SK-N-SH treated with all-trans-retinoic acid at 6 μM for 48 hours (cell line): ENCODE measurements around the gene ASS1.

Experiments
- ARNTL ChIP-seq: fragments of 450-650 bp; formaldehyde crosslinking; IDR thresholded peaks from 2 replicates; pipeline ENCODE4 v1.5.0; 2020; ENCODE audit warnings: low read depth, mild to moderate bottlenecking, moderate library complexity, borderline replicate concordance
- ESRRG ChIP-seq: fragments of 250-450 bp; sonication (Bioruptor Pico); IDR thresholded peaks from 2 replicates; pipeline ENCODE4 v1.6.1; 2021; ENCODE audit warnings: mild to moderate bottlenecking
- OSR1 ChIP-seq: fragments of 250-450 bp; sonication (Bioruptor Pico); IDR thresholded peaks from 2 replicates; pipeline ENCODE4 v1.8.0; 2022; ENCODE audit warnings: moderate library complexity, mild to moderate bottlenecking, inconsistent platforms
- RARB ChIP-seq: fragments of 250-450 bp; sonication (Bioruptor Pico); IDR thresholded peaks from 2 replicates; pipeline ENCODE4 v1.8.0; 2021; ENCODE audit warnings: mild to moderate bottlenecking, moderate library complexity
- ZFP30 ChIP-seq: fragments of 450-650 bp; formaldehyde crosslinking; IDR thresholded peaks from 2 replicates; pipeline ENCODE4 v1.5.0; 2022; ENCODE audit warnings: mild to moderate bottlenecking, moderate library complexity
- TF ChIP-seq, protein P1 (sequence below): fragments of 250-450 bp; sonication (Bioruptor Pico); IDR thresholded peaks from 2 replicates; pipeline ENCODE4 v1.5.1; 2020; ENCODE audit warnings: low read depth, mild to moderate bottlenecking, moderate library complexity
- TF ChIP-seq, protein P2 (sequence below): fragments of 250-450 bp; sonication (Bioruptor Pico); IDR thresholded peaks from 2 replicates; pipeline ENCODE4 v1.8.0; 2020; ENCODE audit warnings: mild to moderate bottlenecking, moderate library complexity, borderline replicate concordance
- TF ChIP-seq, protein P3 (sequence below): fragments of 250-450 bp; sonication (Bioruptor Pico); IDR thresholded peaks from 2 replicates; pipeline ENCODE4 v1.5.1; 2021; ENCODE audit warnings: mild to moderate bottlenecking, moderate library complexity

DNA sequence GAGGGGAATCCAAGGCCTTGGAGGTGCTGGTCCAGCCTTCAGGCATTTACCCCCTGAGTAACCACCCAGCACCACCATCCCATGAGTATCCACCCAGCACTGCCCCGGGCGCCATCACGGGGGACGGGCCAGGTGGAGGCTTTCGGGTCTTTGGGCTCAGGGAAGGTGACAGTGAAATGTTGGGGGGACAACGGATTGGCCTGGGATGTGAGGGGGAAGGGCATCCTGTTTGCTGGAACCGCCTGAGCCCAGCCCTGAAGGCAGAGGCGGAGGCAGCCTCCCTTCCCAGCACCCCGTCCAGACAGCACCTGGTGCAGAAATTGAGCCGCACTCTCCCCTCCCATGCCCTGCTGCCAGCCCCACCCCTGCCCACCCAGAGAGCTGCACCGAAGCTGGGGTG is 17.0 kb downstream of the ASS1 start:
- TF ChIP-seq ESRRG (CRISPR knock-in tag), result no peak
- no peak for TF ChIP-seq RARB (CRISPR knock-in tag)
- TF ChIP-seq, protein P1, sequence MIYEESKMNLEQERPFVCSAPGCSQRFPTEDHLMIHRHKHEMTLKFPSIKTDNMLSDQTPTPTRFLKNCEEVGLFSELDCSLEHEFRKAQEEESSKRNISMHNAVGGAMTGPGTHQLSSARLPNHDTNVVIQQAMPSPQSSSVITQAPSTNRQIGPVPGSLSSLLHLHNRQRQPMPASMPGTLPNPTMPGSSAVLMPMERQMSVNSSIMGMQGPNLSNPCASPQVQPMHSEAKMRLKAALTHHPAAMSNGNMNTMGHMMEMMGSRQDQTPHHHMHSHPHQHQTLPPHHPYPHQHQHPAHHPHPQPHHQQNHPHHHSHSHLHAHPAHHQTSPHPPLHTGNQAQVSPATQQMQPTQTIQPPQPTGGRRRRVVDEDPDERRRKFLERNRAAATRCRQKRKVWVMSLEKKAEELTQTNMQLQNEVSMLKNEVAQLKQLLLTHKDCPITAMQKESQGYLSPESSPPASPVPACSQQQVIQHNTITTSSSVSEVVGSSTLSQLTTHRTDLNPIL (CRISPR knock-in tag), result no peak
- no peak for TF ChIP-seq ZFP30 (CRISPR knock-in tag)
- no peak for TF ChIP-seq ARNTL
- TF ChIP-seq, protein P2, sequence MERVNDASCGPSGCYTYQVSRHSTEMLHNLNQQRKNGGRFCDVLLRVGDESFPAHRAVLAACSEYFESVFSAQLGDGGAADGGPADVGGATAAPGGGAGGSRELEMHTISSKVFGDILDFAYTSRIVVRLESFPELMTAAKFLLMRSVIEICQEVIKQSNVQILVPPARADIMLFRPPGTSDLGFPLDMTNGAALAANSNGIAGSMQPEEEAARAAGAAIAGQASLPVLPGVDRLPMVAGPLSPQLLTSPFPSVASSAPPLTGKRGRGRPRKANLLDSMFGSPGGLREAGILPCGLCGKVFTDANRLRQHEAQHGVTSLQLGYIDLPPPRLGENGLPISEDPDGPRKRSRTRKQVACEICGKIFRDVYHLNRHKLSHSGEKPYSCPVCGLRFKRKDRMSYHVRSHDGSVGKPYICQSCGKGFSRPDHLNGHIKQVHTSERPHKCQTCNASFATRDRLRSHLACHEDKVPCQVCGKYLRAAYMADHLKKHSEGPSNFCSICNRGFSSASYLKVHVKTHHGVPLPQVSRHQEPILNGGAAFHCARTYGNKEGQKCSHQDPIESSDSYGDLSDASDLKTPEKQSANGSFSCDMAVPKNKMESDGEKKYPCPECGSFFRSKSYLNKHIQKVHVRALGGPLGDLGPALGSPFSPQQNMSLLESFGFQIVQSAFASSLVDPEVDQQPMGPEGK (CRISPR knock-in tag), result no peak
- TF ChIP-seq, protein P3, sequence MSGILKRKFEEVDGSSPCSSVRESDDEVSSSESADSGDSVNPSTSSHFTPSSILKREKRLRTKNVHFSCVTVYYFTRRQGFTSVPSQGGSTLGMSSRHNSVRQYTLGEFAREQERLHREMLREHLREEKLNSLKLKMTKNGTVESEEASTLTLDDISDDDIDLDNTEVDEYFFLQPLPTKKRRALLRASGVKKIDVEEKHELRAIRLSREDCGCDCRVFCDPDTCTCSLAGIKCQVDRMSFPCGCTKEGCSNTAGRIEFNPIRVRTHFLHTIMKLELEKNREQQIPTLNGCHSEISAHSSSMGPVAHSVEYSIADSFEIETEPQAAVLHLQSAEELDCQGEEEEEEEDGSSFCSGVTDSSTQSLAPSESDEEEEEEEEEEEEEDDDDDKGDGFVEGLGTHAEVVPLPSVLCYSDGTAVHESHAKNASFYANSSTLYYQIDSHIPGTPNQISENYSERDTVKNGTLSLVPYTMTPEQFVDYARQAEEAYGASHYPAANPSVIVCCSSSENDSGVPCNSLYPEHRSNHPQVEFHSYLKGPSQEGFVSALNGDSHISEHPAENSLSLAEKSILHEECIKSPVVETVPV (CRISPR knock-in tag), result no peak
- TF ChIP-seq OSR1, result no peak
